ENCODE results near the gene MCF2L2. TPM values are rescaled to one million over a fixed set of nuclear protein-coding genes. Genes with fewer than 3 reads are reported as not detected.

The MCF2L2 gene
- total and polyA plus RNA-seq, 2 of the 13 experiments (the other 11 are each of a cell fraction or from before 2014, with no cell fraction given) = not detected

DNA sequence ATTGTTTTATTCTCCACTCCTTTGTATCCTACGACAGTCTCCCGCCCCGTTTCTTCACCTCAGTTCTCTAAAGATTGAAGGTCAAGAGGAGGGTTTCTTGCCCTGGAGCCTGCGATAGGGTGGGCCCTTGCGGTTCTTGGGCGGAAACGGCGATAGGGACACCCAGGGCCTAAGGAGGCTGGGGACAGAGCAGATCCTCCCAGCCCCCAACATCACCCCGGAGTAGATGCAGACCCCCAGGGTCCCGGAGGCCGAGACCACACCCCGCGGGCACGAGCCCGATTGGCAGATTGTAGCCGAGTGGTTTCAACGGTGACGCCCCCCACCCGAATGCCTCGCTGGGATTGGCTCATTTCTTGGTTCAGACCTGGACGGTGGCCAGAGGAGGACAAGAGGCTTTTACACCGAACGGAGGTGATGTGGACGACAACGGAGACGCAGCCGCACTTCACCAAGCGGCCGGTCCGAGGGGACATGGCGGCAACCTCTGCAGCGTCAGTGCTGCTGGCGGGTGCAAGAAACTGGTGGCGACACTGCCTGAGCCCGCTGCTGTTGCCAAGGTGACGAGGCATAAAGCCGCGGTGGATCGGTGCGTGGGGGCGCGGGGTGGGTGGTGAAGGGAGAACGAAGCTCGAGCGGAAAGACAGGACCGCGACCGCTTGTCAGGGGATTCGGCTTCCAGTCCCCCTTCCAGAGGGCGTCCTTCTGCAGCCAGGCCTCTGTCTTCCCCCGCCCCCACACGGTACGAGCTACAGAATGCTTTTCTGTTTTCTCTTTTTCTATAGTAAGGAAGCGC lies 19.0 kb upstream of the MCF2L2 start (continued):
- TF ChIP-seq NFKB2 (CRISPR knock-in tag; IDR thresholded peaks at IDR 0.05; ENCODE audit: borderline replicate concordance) (peak; percentile 79; the same call in 1 of the 2 replicates), ZBTB8A (CRISPR knock-in tag; IDR thresholded peaks at IDR 0.05; ENCODE audit: borderline replicate concordance, low read depth) (no peak), CC2D1A (CRISPR knock-in tag; IDR thresholded peaks at IDR 0.05) (no peak), POLR2G (IDR thresholded peaks at IDR 0.05; ENCODE audit: low read depth, low read length) (peak; percentile 95), HDAC2 (CRISPR knock-in tag; IDR thresholded peaks at IDR 0.05) (peak; percentile 74), AKAP8 (CRISPR knock-in tag; IDR thresholded peaks at IDR 0.05) (no peak), ZNF225 (CRISPR knock-in tag; IDR thresholded peaks at IDR 0.05) (peak; percentile 88; the same call in 1 of the 2 replicates)
- TF ChIP-seq, protein P1, sequence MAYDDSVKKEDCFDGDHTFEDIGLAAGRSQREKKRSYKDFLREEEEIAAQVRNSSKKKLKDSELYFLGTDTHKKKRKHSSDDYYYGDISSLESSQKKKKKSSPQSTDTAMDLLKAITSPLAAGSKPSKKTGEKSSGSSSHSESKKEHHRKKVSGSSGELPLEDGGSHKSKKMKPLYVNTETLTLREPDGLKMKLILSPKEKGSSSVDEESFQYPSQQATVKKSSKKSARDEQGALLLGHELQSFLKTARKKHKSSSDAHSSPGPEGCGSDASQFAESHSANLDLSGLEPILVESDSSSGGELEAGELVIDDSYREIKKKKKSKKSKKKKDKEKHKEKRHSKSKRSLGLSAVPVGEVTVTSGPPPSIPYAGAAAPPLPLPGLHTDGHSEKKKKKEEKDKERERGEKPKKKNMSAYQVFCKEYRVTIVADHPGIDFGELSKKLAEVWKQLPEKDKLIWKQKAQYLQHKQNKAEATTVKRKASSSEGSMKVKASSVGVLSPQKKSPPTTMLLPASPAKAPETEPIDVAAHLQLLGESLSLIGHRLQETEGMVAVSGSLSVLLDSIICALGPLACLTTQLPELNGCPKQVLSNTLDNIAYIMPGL (CRISPR knock-in tag; IDR thresholded peaks at IDR 0.05; ENCODE audit: borderline replicate concordance in 1 of 2, low read depth in 1 of 2) = peak; percentile 94 to 96
- TF ChIP-seq, protein P2, sequence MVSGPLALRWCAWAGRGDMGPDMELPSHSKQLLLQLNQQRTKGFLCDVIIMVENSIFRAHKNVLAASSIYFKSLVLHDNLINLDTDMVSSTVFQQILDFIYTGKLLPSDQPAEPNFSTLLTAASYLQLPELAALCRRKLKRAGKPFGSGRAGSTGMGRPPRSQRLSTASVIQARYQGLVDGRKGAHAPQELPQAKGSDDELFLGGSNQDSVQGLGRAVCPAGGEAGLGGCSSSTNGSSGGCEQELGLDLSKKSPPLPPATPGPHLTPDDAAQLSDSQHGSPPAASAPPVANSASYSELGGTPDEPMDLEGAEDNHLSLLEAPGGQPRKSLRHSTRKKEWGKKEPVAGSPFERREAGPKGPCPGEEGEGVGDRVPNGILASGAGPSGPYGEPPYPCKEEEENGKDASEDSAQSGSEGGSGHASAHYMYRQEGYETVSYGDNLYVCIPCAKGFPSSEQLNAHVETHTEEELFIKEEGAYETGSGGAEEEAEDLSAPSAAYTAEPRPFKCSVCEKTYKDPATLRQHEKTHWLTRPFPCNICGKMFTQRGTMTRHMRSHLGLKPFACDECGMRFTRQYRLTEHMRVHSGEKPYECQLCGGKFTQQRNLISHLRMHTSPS (CRISPR knock-in tag; IDR thresholded peaks at IDR 0.05; ENCODE audit: low read depth) = no peak

Measured in HepG2 (cell line).